SH-SY5Y (cell line): Measurements from ENCODE around the gene DNM2.

ENCODE experiments used
- GATA2 ChIP-seq: IDR thresholded peaks from 2 replicates; pipeline ENCODE4 v1.6.1; 2011; ENCODE audit warnings: mild to moderate bottlenecking, low read depth, low read length
- GATA3 ChIP-seq: IDR thresholded peaks from 2 replicates; pipeline ENCODE4 v1.6.1; 2011; ENCODE audit warnings: low read depth, mild to moderate bottlenecking, low read length, moderate library complexity

DNA sequence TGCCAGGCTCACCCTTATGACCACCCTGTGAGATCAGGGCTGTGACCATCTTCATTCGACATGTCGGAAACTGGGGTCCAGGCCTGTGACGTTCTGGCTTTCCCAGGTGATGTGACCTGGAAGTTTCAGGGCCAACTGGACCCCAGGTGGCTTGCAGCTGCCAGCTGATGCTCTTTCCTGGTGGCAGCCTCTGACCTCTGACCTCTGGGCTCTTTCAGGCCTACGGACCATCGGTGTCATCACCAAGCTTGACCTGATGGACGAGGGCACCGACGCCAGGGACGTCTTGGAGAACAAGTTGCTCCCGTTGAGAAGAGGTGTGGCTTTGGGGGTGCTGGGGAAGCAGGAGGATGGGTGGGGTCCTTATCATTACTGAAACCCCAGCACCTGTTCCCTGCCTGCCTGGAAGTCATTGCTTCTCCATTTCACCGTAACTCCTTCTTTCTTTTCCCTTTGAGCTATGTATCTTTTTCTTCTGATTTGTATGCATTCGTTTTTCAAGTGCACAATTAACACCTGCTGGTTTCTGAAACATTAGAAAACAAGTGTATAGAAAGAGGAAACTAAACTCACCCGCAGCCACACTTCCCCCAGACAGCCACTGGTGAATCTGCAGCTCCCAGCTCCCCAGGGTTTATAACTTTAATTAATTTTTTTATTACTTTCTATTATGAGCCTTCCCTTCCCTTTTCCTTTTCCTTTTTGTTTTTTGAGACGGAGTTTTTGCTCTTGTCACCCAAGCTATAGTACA is 59.2 kb downstream of the DNM2 start:
- TF ChIP-seq GATA2, result no peak
- TF ChIP-seq GATA3, result no peak
